Activated CD8-positive, alpha-beta T cell treated with anti-CD3 and anti-CD28 coated beads for 36 hours (primary cell): ENCODE results near the gene TBC1D8. TPM values are rescaled to one million over a fixed set of nuclear protein-coding genes. Genes with fewer than 3 reads are reported as not detected.
"Not testable (repeated sequence)": the region's sequence is repeated elsewhere in the genome, so short reads cannot be mapped to it uniquely, and the experiment has no call there.

ENCODE experiments used
- ATAC-seq: fragments of 200-7000 bp; cut with Tn5 transposase; one replicate; pipeline ENCODE4 v1.10.0; 2021; ENCODE audit warnings: mild to moderate bottlenecking, moderate library complexity
- CTCF ChIA-PET: fragments of 350-600 bp; sonication (Branson Sonifier 250); formaldehyde crosslinking; loops from one replicate; lab custom pipeline; 2021; ENCODE audit warnings: antibody characterized with exemption; lab: Charles Lee
- POLR2A ChIA-PET: fragments of 350-600 bp; sonication (Branson Sonifier 250); formaldehyde crosslinking; loops from one replicate; lab custom pipeline; 2021; ENCODE audit warnings: antibody characterized with exemption; lab: Charles Lee
- DNase-seq: peaks from one replicate; pipeline ENCODE4 v3.0.0-alpha.2; 2020
- H3K27ac Mint-ChIP-seq: one replicate; pipeline ENCODE4 v1.8.0; 2021; ENCODE audit warnings: mild to moderate bottlenecking, mixed read lengths
- H3K27me3 Mint-ChIP-seq: one replicate; pipeline ENCODE4 v1.8.0; 2021; ENCODE audit warnings: mixed read lengths
- H3K36me3 Mint-ChIP-seq: one replicate; pipeline ENCODE4 v1.8.0; 2021; ENCODE audit warnings: low read depth, mixed read lengths
- H3K4me1 Mint-ChIP-seq: one replicate; pipeline ENCODE4 v1.8.0; 2021; ENCODE audit warnings: low read depth, mixed read lengths
- H3K4me3 Mint-ChIP-seq: one replicate; pipeline ENCODE4 v1.8.0; 2021; ENCODE audit warnings: mild to moderate bottlenecking, moderate library complexity, mixed read lengths
- H3K9me3 Mint-ChIP-seq: one replicate; pipeline ENCODE4 v1.8.0; 2021; ENCODE audit warnings: mixed read lengths
- CTCF ChIP-seq: fragments of 200-600 bp; IDR thresholded peaks from one replicate; pipeline ENCODE4 v1.8.0; 2022; ENCODE audit warnings: antibody characterized with exemption, mild to moderate bottlenecking
- intact Hi-C: fragments of 100-400 bp; cut with micrococcal nuclease; formaldehyde crosslinking; loops from one replicate; pipeline ENCODE4 v1.10.0; 2022
- total RNA-seq, 2 experiments: library from RNA; stranded (reverse); gene quantifications; one replicate each; pipeline ENCODE4 v1.2.3, GENCODE V29; 2021

The TBC1D8 gene
- total RNA-seq, 2 experiments from 2014 or later: 3.2 to 3.3 TPM

- Mint-ChIP-seq H3K4me1 (peaks cover 22% of the 10 kb centered on the region), H3K4me3 (no peak overlapping the region), H3K36me3 (peaks cover 7% of the 10 kb centered on the region), H3K9me3 (peaks cover 2% of the 10 kb centered on the region), H3K27ac (no peak overlapping the region), H3K27me3 (no peaks in the 10 kb centered on the region)
- ChIA-PET CTCF (no interaction called here), POLR2A (no interaction called here)
- ATAC-seq: no peak
- no peak for TF ChIP-seq CTCF
- DNase-seq: no peak
- intact Hi-C loops: no loop called here
These were observed 25.6 kb upstream of the TBC1D8 start for GRCh38 chr2:101176803-101177202.

GRCh38 chr2:101175991-101176390, 24.8 kb upstream of the TBC1D8 start:
- Mint-ChIP-seq H3K4me1 (peaks cover 22% of the 10 kb centered on the region), H3K36me3 (peaks cover 7% of the 10 kb centered on the region), H3K27ac (no peak overlapping the region), H3K9me3 (peaks cover 2% of the 10 kb centered on the region), H3K27me3 (no peaks in the 10 kb centered on the region), H3K4me3 (no peak overlapping the region)
- ATAC-seq (no peak), DNase-seq (no peak)
- intact Hi-C loops: no loop called here
- POLR2A ChIA-PET: no interaction called here
- TF ChIP-seq CTCF: no peak
- CTCF ChIA-PET: no interaction called here

GRCh38 chr2:101173707-101174295, 22.6 kb upstream of the TBC1D8 start:
- TF ChIP-seq CTCF: no peak
- DNase-seq: peak; percentile 85
- Mint-ChIP-seq H3K36me3 (peaks cover 7% of the 10 kb centered on the region), H3K27me3 (no peaks in the 10 kb centered on the region), H3K27ac (peak overlapping the region; percentile 94), H3K9me3 (peaks cover 3% of the 10 kb centered on the region), H3K4me1 (peaks cover 22% of the 10 kb centered on the region), H3K4me3 (no peak overlapping the region)
- POLR2A ChIA-PET: no interaction called here
- intact Hi-C loops: no loop called here
- CTCF ChIA-PET: interaction anchor here (1.4 to 1.6 kb wide), 2 partner anchors 15 to 24 kb away, joined by 4 to 7 read pairs; no protein-coding TSS in a partner anchor
- ATAC-seq: peak; percentile 100

GRCh38 chr2:101169822-101170221, 18.6 kb upstream of the TBC1D8 start:
- peaks cover 17% of the 10 kb centered on the region for H3K9me3 Mint-ChIP-seq
- H3K4me3 Mint-ChIP-seq, intact Hi-C loops, H3K27ac Mint-ChIP-seq, ATAC-seq, DNase-seq, POLR2A ChIA-PET, H3K36me3 Mint-ChIP-seq, H3K27me3 Mint-ChIP-seq: not testable (repeated sequence)
- peaks cover 23% of the 10 kb centered on the region for H3K4me1 Mint-ChIP-seq
- CTCF ChIA-PET: interaction anchor here (1.1 kb wide), 1 partner anchor 36 kb away, joined by 4 read pairs; no protein-coding TSS in a partner anchor

- intact Hi-C loops: no loop called here
- ChIA-PET POLR2A (no interaction called here), CTCF (interaction anchor here (0.8 to 1.2 kb wide), 2 partner anchors 36 to 161 kb away, joined by 3 read pairs; no protein-coding TSS in a partner anchor)
- Mint-ChIP-seq H3K4me1 (peaks cover 14% of the 10 kb centered on the region), H3K9me3 (peaks cover 17% of the 10 kb centered on the region), H3K4me3 (no peak overlapping the region), H3K36me3 (peaks cover 5% of the 10 kb centered on the region), H3K27me3 (no peaks in the 10 kb centered on the region), H3K27ac (no peak overlapping the region)
- DNase-seq (no peak), ATAC-seq (no peak)
- no peak for TF ChIP-seq CTCF
These were observed 17.5 kb upstream of the TBC1D8 start for GRCh38 chr2:101168706-101169105.

GRCh38 chr2:101167532-101167931, 16.4 kb upstream of the TBC1D8 start:
- H3K27me3 Mint-ChIP-seq, DNase-seq, H3K36me3 Mint-ChIP-seq, H3K4me1 Mint-ChIP-seq, POLR2A ChIA-PET, H3K27ac Mint-ChIP-seq, H3K4me3 Mint-ChIP-seq, intact Hi-C loops, ATAC-seq: not testable (repeated sequence)
- H3K9me3 Mint-ChIP-seq: peaks cover 17% of the 10 kb centered on the region
- CTCF ChIA-PET: interaction anchor here (1.1 to 1.2 kb wide), 2 partner anchors 155 to 159 kb away, joined by 3 read pairs; no protein-coding TSS in a partner anchor
